Head of caudate nucleus (tissue), 42 donors: ENCODE measurements around the gene ANKMY1.
"Not testable (repeated sequence)": the region's sequence is repeated elsewhere in the genome, so short reads cannot be mapped to it uniquely, and the experiment has no call there.

Experiments used
- DNase-seq, 42 donors: peaks; one replicate each; pipeline versions ENCODE4 v3.0.0 to v3.0.0-alpha.2; 2020 to 2021; ENCODE audit warnings: mixed read lengths in 7 of 42
- intact Hi-C: fragments of 100-400 bp; cut with DNase I; formaldehyde crosslinking; loops from one replicate; pipeline ENCODE4 v1.15.0; 2022

ANKMY1 gene

GRCh38 chr2:240501531-240501991 lies 56.2 kb downstream of the ANKMY1 start:
- DNase-seq = peak in 7 of 42 donors; percentile 1 to 33 (median 9)
- intact Hi-C loops = no loop called here

- intact Hi-C loops = no loop called here
- peak in 8 of 42 donors; percentile 3 to 39 (median 10) for DNase-seq
These were observed 57.0 kb downstream of the ANKMY1 start for GRCh38 chr2:240500561-240501423.

- intact Hi-C loops = no loop called here
- peak in 7 of 42 donors; percentile 1 to 23 (median 9) for DNase-seq
These were observed 58.2 kb downstream of the ANKMY1 start for GRCh38 chr2:240499309-240500301.

GRCh38 chr2:240498958-240499260 lies 58.9 kb downstream of the ANKMY1 start:
- peak in 5 of 42 donors; percentile 2 to 22 (median 21) for DNase-seq
- intact Hi-C loops = no loop called here

GRCh38 chr2:240498171-240498957 lies 59.4 kb downstream of the ANKMY1 start:
- intact Hi-C loops = no loop called here

GRCh38 chr2:240497082-240497481 lies 60.7 kb downstream of the ANKMY1 start:
- intact Hi-C loops = not testable (repeated sequence)
- peak in 4 of 42 donors; percentile 9 to 35 (median 18) for DNase-seq

More at GRCh38 chr2:240498171-240498957, 59.4 kb downstream of the ANKMY1 start:
- DNase-seq = peak in 2 of 42 donors; percentile 12 to 22

- DNase-seq = peak in 12 of 42 donors; percentile 8 to 51 (median 28)
- intact Hi-C loops = not testable (repeated sequence)
These were observed 62.8 kb downstream of the ANKMY1 start for GRCh38 chr2:240494942-240495341.

- DNase-seq = peak in 2 of 42 donors; percentile 5 to 10
- intact Hi-C loops = no loop called here
These were observed 63.5 kb downstream of the ANKMY1 start for GRCh38 chr2:240494194-240494793.

- intact Hi-C loops = no loop called here
- DNase-seq = no peak
These were observed 66.3 kb downstream of the ANKMY1 start for GRCh38 chr2:240491483-240491882.

- intact Hi-C loops = no loop called here
- DNase-seq = peak in 4 of 42 donors; percentile 7 to 24 (median 12)
These were observed 75.6 kb downstream of the ANKMY1 start for GRCh38 chr2:240482141-240482540.

- DNase-seq = peak in 1 of 42 donors; percentile 9
- intact Hi-C loops = no loop called here
These were observed 76.1 kb downstream of the ANKMY1 start for GRCh38 chr2:240481720-240482119.

GRCh38 chr2:240480834-240481623 lies 76.8 kb downstream of the ANKMY1 start:
- intact Hi-C loops = no loop called here
- DNase-seq = peak in 2 of 42 donors; percentile 1 to 7

GRCh38 chr2:240479111-240479501 lies 78.7 kb downstream of the ANKMY1 start:
- DNase-seq = peak in 2 of 42 donors; percentile 7 to 8
- intact Hi-C loops = no loop called here

GRCh38 chr2:240478346-240479110 lies 79.3 kb downstream of the ANKMY1 start:
- intact Hi-C loops = no loop called here
- peak in 2 of 42 donors; percentile 5 to 6 for DNase-seq

- DNase-seq = no peak
These were observed 79.9 kb downstream of the ANKMY1 start for GRCh38 chr2:240477916-240478315.

GRCh38 chr2:240473211-240473610 lies 84.6 kb downstream of the ANKMY1 start:
- no peak for DNase-seq
- intact Hi-C loops = no loop called here

More at GRCh38 chr2:240477916-240478315, 79.9 kb downstream of the ANKMY1 start:
- intact Hi-C loops = no loop called here
